OCI-LY3 (cell line): Measurements from ENCODE around the gene ZCCHC14.

Experiments used
- EZH2phosphoT487 ChIP-seq: fragments of 200-600 bp; shearing (Covaris generic); IDR thresholded peaks from 2 replicates; pipeline ENCODE4 v1.6.1; 2018; ENCODE audit warnings: antibody characterized with exemption, mixed run types, low read depth
- TF ChIP-seq, protein P1 (sequence below): fragments of 200-600, 300-600 bp; sonication (generic); IDR thresholded peaks from 2 replicates; pipeline ENCODE4 v1.5.1; 2014; ENCODE audit warnings: antibody characterized with exemption, low read length, low read depth

GRCh38 chr16:87470332-87470731 lies 22.5 kb downstream of the ZCCHC14 start:
- TF ChIP-seq, protein P1, sequence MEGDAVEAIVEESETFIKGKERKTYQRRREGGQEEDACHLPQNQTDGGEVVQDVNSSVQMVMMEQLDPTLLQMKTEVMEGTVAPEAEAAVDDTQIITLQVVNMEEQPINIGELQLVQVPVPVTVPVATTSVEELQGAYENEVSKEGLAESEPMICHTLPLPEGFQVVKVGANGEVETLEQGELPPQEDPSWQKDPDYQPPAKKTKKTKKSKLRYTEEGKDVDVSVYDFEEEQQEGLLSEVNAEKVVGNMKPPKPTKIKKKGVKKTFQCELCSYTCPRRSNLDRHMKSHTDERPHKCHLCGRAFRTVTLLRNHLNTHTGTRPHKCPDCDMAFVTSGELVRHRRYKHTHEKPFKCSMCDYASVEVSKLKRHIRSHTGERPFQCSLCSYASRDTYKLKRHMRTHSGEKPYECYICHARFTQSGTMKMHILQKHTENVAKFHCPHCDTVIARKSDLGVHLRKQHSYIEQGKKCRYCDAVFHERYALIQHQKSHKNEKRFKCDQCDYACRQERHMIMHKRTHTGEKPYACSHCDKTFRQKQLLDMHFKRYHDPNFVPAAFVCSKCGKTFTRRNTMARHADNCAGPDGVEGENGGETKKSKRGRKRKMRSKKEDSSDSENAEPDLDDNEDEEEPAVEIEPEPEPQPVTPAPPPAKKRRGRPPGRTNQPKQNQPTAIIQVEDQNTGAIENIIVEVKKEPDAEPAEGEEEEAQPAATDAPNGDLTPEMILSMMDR, result no peak
- TF ChIP-seq EZH2phosphoT487, result no peak
